Bronchial epithelial cell (primary cell): ENCODE data around the gene TENM4. TPM values are rescaled to one million over a fixed set of nuclear protein-coding genes. Genes with fewer than 3 reads are reported as not detected.
A peak's percentile ranks its signal among the peaks of the same experiment; 100 is the strongest.

ENCODE experiments used
- DNase-seq: peaks from one replicate; pipeline ENCODE4 v3.0.0-alpha.2; 2010; ENCODE audit warnings: low read depth
- FAIRE-seq: peaks from 2 replicates; lab custom pipeline; 2011; peaks lifted over from hg19 to GRCh38; lab: Jason Lieb, UNC
- H3K27me3 ChIP-seq: 2 replicates; pipeline ENCODE4 v1.5.1; 2011; ENCODE audit warnings: low read length; ENCODE audit not compliant: control insufficient read depth, insufficient read depth
- H3K36me3 ChIP-seq: 2 replicates; pipeline ENCODE4 v1.5.1; 2011; ENCODE audit warnings: low read length; ENCODE audit not compliant: control insufficient read depth, insufficient read depth
- H3K4me3 ChIP-seq: 2 replicates; pipeline ENCODE4 v1.5.1; 2011; ENCODE audit warnings: mild to moderate bottlenecking, low read depth, low read length, control low read depth
- total RNA-seq: library from RNA; depleted of rRNA; stranded (reverse); fragments of >200 nt; gene quantifications from 2 replicates; pipeline ENCODE4 v1.2.1, GENCODE V29; 2014
- TF ChIP-seq, protein P1 (sequence below): IDR thresholded peaks from 2 replicates; pipeline ENCODE4 v1.5.1; 2011; ENCODE audit warnings: mild to moderate bottlenecking, moderate library complexity, low read length, control low read depth, inconsistent platforms; ENCODE audit not compliant: insufficient read depth, severe bottlenecking

TENM4 gene
- total RNA-seq, 1 donor from 2014 or later, result 6.1 TPM

DNA sequence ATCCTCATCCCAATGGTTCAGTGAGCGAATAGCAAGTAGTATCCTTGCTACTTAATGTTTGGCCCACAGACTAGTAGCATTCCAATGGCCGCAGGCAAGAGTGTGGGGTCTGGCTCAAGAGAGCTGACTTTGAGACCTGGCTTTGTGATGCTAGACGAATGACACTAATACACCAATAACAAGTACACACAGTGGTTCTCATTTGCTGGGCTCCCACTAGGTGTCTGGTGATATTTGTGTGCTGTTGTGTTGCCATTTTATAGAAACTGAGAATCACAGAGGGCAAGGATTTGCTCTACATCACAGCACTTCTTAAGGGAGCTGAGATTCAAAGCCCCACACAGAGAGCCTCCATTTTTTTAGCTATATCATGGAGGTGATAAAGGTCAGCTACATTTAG is 351.2 kb downstream of the TENM4 start:
- no peaks in the 10 kb centered on the region for H3K27me3 ChIP-seq
- H3K36me3 ChIP-seq, result no peaks in the 10 kb centered on the region
- no peak for FAIRE-seq
- no peak for DNase-seq
- TF ChIP-seq, protein P1, sequence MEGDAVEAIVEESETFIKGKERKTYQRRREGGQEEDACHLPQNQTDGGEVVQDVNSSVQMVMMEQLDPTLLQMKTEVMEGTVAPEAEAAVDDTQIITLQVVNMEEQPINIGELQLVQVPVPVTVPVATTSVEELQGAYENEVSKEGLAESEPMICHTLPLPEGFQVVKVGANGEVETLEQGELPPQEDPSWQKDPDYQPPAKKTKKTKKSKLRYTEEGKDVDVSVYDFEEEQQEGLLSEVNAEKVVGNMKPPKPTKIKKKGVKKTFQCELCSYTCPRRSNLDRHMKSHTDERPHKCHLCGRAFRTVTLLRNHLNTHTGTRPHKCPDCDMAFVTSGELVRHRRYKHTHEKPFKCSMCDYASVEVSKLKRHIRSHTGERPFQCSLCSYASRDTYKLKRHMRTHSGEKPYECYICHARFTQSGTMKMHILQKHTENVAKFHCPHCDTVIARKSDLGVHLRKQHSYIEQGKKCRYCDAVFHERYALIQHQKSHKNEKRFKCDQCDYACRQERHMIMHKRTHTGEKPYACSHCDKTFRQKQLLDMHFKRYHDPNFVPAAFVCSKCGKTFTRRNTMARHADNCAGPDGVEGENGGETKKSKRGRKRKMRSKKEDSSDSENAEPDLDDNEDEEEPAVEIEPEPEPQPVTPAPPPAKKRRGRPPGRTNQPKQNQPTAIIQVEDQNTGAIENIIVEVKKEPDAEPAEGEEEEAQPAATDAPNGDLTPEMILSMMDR, result no peak
- H3K4me3 ChIP-seq, result no peak overlapping the region

DNA sequence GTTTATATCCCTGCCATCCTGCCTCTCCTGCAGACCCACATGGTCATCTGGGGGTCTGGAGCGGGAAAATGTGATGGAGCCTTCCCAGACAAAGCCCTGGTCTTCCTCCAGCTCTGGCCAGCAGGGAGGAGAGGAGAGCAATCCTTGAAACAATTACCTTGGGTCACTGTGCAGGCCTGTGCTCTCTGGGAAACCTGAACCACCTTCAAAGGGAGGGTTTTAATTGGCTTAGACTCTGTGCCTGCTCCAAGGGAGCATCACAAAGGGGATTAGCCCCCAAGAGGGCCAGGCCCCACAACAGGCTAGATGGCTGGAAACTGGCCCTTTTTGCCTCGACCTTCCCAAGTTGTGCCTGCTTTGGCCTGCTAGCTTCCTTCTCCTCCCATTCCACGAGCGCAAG is 351.9 kb downstream of the TENM4 start:
- Histone ChIP-seq H3K4me3 (no peak overlapping the region), H3K27me3 (no peaks in the 10 kb centered on the region), H3K36me3 (no peaks in the 10 kb centered on the region)
- TF ChIP-seq, protein P1, result no peak
- no peak for DNase-seq
- FAIRE-seq, result no peak

DNA sequence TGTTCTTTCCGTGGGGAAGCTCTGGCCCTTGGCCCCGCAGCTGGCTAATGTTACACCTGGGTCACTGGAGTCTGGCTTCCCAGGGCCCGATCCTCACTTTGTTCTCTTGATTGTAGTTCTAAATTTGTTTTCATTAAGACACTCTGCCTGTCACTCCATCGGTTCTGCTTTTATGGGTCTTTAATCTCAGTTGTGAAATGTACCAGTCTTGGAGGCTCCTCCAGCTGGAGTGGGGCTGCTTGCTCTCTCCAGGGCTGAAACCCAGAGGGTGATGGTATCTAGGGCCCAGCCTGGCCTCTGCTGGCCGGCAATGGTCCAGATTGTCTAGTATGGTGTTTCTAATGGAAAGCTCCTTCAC is 352.9 kb downstream of the TENM4 start:
- FAIRE-seq, result no peak
- H3K4me3 ChIP-seq, result no peak overlapping the region
- DNase-seq, result no peak
- no peaks in the 10 kb centered on the region for H3K36me3 ChIP-seq
- no peaks in the 10 kb centered on the region for H3K27me3 ChIP-seq
- TF ChIP-seq, protein P1, result no peak

DNA sequence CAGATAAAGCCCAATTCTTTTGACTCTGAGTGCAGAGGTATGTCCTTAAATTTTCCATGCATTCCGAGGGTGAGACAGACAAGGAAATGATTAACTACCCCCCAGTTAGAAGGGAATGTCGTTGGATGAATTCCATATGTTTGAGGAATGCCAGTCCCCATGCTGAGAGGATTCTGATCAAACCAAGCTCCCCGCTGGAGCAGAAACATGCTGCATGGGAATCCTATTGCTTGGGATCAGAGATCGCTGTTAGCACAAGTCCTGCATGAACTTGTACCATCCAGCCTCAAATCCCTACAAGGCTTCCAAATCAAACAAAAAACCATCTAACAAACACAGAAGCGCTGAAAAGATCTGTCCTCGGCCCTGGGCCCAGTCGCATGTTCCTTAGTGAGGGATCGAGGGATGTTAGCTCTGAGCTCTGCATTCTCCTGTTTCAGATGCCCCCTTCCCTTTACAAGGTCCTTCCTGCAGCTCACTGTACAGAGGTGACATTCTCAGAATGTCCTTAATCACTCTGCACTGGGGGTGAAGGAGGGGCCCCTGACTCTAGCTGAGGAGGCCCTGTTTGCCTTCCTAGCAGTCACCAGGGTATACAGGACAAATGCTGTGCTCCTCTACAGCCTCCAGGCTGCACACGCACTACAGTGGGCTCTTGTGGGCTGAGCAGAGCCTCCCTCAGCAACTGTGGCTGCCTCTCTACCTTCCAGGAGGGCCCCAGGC is 353.4 kb downstream of the TENM4 start:
- no peak overlapping the region for H3K4me3 ChIP-seq
- TF ChIP-seq, protein P1, result no peak
- no peaks in the 10 kb centered on the region for H3K27me3 ChIP-seq
- peak; percentile 86 for FAIRE-seq
- peak; percentile 53 for DNase-seq
- no peaks in the 10 kb centered on the region for H3K36me3 ChIP-seq

DNA sequence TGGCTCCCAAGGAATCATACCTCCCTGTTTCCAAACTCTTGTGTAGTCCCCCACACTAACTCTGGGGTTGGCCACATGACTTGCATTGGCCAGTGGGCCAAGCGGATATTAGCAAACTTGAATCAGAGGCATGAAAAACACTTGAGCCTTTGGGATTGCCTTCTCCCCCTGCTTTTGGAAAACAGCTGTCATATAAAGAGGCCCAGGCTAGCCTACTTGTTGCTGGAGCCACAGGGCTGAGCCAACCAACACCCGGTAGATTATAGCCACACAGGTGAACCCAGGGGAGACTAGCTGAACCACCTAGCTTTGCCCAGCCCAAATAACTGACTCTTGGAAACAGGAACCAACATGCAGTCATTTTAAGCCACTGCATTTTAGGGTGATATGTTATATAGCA is 354.8 kb downstream of the TENM4 start:
- Histone ChIP-seq H3K4me3 (no peak overlapping the region), H3K27me3 (no peaks in the 10 kb centered on the region), H3K36me3 (no peaks in the 10 kb centered on the region)
- no peak for FAIRE-seq
- TF ChIP-seq, protein P1, result no peak
- DNase-seq, result no peak

DNA sequence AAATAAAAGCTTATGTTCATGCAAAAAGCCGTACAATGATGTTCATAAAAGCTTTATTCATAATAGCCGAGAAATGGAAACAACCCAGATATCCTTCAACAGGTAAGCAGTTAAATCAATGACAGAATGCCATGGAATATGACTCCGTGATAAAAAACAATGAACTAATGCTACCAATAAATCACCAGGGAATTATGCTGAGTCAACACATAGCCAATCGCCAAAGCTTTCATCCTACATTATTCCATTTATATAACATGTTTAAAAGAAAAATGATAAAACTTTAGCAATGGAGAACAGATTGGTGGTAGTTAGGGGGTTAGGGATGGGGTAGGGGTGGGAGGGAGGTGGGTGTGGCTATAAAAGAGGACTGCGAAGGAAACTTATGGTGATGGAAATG is 356.4 kb downstream of the TENM4 start:
- FAIRE-seq, result no peak
- TF ChIP-seq, protein P1, result no peak
- Histone ChIP-seq H3K27me3 (no peaks in the 10 kb centered on the region), H3K36me3 (no peaks in the 10 kb centered on the region), H3K4me3 (no peak overlapping the region)
- DNase-seq, result no peak
